ENCODE results near the gene SLIT3. TPM values are rescaled to one million over a fixed set of nuclear protein-coding genes. Genes with fewer than 3 reads are reported as not detected.
A peak's percentile ranks its signal among the peaks of the same experiment; 100 is the strongest.

SLIT3 gene
- total and polyA plus RNA-seq, 2 experiments from 2014 or later, result 58.4 to 96.7 TPM

DNA sequence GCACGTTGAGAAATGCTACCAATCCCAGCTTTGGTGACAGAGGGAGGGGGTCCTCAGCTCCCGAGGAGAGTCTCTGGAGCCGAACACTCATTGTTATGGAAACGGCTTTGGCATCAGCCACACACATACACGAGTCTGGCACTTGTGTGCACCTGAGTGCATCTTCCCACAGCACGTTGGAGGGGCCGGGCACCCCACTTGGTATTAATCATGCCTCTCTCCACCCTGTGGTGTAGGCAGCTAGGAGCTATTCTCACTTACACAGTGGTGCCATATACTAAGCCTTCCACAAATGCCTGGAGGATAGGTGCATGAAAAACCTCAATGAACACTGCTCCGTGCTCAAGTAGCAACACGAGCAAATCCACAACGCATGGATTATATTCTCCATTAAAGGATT, 587.9 kb downstream of the SLIT3 start:
- 82% methylated on average over 10 of the region's 10 CpGs for WGBS (ENCODE audit: low lambda C conversion rate, missing lambda C conversion rate)

DNA sequence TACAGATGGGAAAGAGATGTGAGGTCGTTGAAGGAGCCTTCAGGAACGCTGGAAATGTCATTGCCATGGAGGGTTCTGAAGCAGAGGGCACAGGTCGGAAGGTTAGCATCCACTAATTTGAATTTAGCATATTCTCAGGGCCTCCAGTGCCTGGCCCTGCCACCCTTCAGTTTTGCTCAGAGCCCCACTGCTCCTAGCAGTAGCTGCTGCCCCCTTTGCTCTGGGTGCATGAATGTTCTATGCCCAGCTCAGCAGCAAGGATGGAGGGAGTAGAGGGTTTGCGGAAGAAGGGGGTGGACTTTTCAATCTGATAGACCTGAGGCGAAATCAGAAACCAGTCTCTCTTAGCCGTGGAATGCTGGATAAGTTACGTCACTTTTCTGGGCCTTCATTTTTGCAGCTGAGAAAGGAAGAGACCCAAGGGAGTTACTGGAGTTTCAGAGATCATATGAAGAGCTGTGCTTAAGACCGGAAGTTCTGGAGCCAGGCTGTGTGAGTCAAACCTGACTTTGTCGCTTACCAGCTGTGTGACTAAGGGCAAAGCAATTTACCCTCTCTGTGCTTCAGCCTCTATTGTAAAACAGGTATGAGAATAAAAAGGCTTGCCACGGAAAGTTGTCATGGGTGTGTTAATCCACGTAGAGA, 588.5 kb downstream of the SLIT3 start:
- H3K79me2 ChIP-seq, result no peaks in the 10 kb centered on the region
- H3K9me2 ChIP-seq (replicated peaks; ENCODE audit: insufficient read depth), result no peaks in the 10 kb centered on the region
- no peaks in the 10 kb centered on the region for H3K27me3 ChIP-seq
- H3K4me1 ChIP-seq (ENCODE audit: insufficient read depth), result no peaks in the 10 kb centered on the region
- no peak overlapping the region for H3K4me3 ChIP-seq
- H2AFZ ChIP-seq, result no peak overlapping the region
- no peaks in the 10 kb centered on the region for H3K9me3 ChIP-seq (ENCODE audit: low read depth)
- no peaks in the 10 kb centered on the region for H3K36me3 ChIP-seq (replicated peaks; ENCODE audit: insufficient read depth, low read depth)
- DNase-seq (ENCODE audit: low spot score), result peak; percentile 51
- H3K4me2 ChIP-seq, result no peak overlapping the region
- WGBS (ENCODE audit: low lambda C conversion rate, missing lambda C conversion rate), result 70% methylated on average over 11 of the region's 11 CpGs
- H3K27ac ChIP-seq, result peak overlapping the region; percentile 32
- TF ChIP-seq, protein P1, sequence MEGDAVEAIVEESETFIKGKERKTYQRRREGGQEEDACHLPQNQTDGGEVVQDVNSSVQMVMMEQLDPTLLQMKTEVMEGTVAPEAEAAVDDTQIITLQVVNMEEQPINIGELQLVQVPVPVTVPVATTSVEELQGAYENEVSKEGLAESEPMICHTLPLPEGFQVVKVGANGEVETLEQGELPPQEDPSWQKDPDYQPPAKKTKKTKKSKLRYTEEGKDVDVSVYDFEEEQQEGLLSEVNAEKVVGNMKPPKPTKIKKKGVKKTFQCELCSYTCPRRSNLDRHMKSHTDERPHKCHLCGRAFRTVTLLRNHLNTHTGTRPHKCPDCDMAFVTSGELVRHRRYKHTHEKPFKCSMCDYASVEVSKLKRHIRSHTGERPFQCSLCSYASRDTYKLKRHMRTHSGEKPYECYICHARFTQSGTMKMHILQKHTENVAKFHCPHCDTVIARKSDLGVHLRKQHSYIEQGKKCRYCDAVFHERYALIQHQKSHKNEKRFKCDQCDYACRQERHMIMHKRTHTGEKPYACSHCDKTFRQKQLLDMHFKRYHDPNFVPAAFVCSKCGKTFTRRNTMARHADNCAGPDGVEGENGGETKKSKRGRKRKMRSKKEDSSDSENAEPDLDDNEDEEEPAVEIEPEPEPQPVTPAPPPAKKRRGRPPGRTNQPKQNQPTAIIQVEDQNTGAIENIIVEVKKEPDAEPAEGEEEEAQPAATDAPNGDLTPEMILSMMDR (IDR thresholded peaks at IDR 0.05; ENCODE audit: poor library complexity), result no peak
- no peaks in the 10 kb centered on the region for H4K20me1 ChIP-seq (ENCODE audit: insufficient read depth, poor library complexity, severe bottlenecking)

More for the DNA sequence above, 587.9 kb downstream of the SLIT3 start:
- no peak overlapping the region for H3K4me2 ChIP-seq
- no peaks in the 10 kb centered on the region for H3K4me1 ChIP-seq (ENCODE audit: insufficient read depth)
- no peaks in the 10 kb centered on the region for H3K9me2 ChIP-seq (replicated peaks; ENCODE audit: insufficient read depth)
- H4K20me1 ChIP-seq (ENCODE audit: insufficient read depth, poor library complexity, severe bottlenecking), result no peaks in the 10 kb centered on the region
- no peaks in the 10 kb centered on the region for H3K9me3 ChIP-seq (ENCODE audit: low read depth)
- no peak overlapping the region for H3K4me3 ChIP-seq
- H3K36me3 ChIP-seq (replicated peaks; ENCODE audit: insufficient read depth, low read depth), result no peaks in the 10 kb centered on the region
- no peaks in the 10 kb centered on the region for H3K79me2 ChIP-seq
- no peaks in the 10 kb centered on the region for H3K27me3 ChIP-seq
- H2AFZ ChIP-seq, result no peak overlapping the region
- peak overlapping the region; percentile 32 for H3K27ac ChIP-seq
- TF ChIP-seq, protein P1 (IDR thresholded peaks at IDR 0.05; ENCODE audit: poor library complexity), result no peak
- TF ChIP-seq EZH2phosphoT487 (IDR thresholded peaks at IDR 0.05; ENCODE audit: low read depth, severe bottlenecking, unreplicated experiment) (no peak), EZH2 (IDR thresholded peaks at IDR 0.05; ENCODE audit: borderline replicate concordance) (no peak)
- no peak for DNase-seq (ENCODE audit: low spot score)

DNA sequence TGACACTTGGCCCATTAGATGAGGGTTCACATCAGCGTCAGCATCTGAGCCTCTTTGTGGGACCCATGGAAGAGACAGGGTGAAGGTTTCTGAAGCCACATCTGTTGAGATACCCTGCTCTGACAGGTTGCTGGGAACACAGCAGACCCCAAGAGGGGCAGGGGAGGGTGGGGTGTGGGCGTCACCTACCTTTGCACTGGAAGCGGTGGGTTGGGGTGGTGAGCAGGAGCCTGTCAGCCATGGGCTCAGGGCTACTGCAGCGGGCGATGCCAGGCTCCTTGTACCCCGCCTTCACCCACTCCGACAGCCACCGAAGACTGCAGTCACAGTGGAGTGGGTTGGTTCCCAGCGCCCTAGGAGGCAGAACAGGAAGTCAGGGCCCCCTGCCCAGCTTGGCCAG, 590.2 kb downstream of the SLIT3 start:
- Histone ChIP-seq H3K27me3 (no peaks in the 10 kb centered on the region), H4K20me1 (ENCODE audit: insufficient read depth, poor library complexity, severe bottlenecking) (no peaks in the 10 kb centered on the region), H3K4me2 (no peak overlapping the region), H3K79me2 (no peaks in the 10 kb centered on the region), H3K36me3 (replicated peaks; ENCODE audit: insufficient read depth, low read depth) (no peaks in the 10 kb centered on the region), H2AFZ (no peak overlapping the region), H3K9me3 (ENCODE audit: low read depth) (no peaks in the 10 kb centered on the region), H3K9me2 (replicated peaks; ENCODE audit: insufficient read depth) (no peaks in the 10 kb centered on the region), H3K4me1 (ENCODE audit: insufficient read depth) (no peaks in the 10 kb centered on the region), H3K27ac (no peak overlapping the region), H3K4me3 (no peak overlapping the region)
- TF ChIP-seq, protein P1 (IDR thresholded peaks at IDR 0.05; ENCODE audit: poor library complexity), result no peak
- TF ChIP-seq EZH2phosphoT487 (IDR thresholded peaks at IDR 0.05; ENCODE audit: low read depth, severe bottlenecking, unreplicated experiment), result no peak
- no peak for TF ChIP-seq EZH2 (IDR thresholded peaks at IDR 0.05; ENCODE audit: borderline replicate concordance)
- no peak for DNase-seq (ENCODE audit: low spot score)
- 98% methylated on average over 7 of the region's 9 CpGs for WGBS (ENCODE audit: low lambda C conversion rate, missing lambda C conversion rate)
